ENCODE data around the gene SLC25A22. TPM values are rescaled to one million over a fixed set of nuclear protein-coding genes. Genes with fewer than 3 reads are reported as not detected.

The SLC25A22 gene
- total RNA-seq, 1 experiment from 2014 or later = 16.2 TPM

GRCh38 chr11:824292-824880 lies 26.3 kb upstream of the SLC25A22 start:
- no peak for DNase-seq (ENCODE audit: extremely low read depth, low read depth)

- DNase-seq (ENCODE audit: extremely low read depth, low read depth) = no peak
These were observed 25.6 kb upstream of the SLC25A22 start for GRCh38 chr11:823441-824291.

GRCh38 chr11:821512-822371 lies 23.7 kb upstream of the SLC25A22 start:
- no peak for DNase-seq (ENCODE audit: extremely low read depth, low read depth)

DNA sequence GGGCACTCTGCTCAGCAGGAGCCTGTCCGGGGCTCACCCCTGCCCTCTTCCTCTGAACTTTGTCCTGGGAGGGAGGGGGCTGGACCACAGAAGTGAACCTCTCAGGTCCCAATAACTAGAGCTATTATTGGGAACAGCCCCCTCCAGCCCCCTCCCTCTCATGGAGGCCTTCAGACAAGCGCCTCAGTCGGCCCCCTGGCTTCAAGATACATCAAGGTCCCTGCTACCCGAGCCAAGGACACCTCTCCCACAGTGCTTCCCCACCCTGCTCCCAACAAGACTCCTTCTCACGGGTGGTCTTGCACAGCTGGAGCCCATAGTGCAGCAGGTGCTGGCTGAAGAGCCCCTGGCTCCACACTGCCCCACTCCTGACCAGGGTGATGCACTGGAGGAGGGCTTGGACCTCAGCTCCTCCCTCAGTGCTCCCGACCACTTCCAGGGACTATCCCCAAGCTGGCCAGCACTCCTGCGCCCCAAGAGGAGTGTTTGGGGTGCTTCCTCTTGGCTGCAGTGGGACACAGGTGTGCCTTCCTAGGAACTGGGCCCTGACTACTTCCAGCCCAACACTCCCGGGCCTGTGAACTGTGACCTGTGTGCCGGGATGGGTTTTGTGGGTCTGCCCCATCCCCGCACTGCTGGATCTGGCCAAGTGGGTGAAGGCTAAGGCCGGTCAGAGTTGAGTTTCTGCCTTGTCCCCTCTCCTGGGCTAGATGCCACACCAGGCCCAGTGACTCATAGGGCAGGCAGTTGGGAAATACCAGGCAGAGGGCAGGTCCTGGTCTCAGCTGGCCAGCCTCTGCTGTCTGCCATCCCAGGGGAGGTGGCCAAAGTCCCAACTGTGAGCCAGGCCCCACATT lies 22.8 kb upstream of the SLC25A22 start:
- DNase-seq (ENCODE audit: extremely low read depth, low read depth) = peak; percentile 67

GRCh38 chr11:819943-820649 lies 22.0 kb upstream of the SLC25A22 start:
- no peak for DNase-seq (ENCODE audit: extremely low read depth, low read depth)

- DNase-seq (ENCODE audit: extremely low read depth, low read depth) = peak; percentile 76
These were observed 21.2 kb upstream of the SLC25A22 start for GRCh38 chr11:819129-819931.

DNA sequence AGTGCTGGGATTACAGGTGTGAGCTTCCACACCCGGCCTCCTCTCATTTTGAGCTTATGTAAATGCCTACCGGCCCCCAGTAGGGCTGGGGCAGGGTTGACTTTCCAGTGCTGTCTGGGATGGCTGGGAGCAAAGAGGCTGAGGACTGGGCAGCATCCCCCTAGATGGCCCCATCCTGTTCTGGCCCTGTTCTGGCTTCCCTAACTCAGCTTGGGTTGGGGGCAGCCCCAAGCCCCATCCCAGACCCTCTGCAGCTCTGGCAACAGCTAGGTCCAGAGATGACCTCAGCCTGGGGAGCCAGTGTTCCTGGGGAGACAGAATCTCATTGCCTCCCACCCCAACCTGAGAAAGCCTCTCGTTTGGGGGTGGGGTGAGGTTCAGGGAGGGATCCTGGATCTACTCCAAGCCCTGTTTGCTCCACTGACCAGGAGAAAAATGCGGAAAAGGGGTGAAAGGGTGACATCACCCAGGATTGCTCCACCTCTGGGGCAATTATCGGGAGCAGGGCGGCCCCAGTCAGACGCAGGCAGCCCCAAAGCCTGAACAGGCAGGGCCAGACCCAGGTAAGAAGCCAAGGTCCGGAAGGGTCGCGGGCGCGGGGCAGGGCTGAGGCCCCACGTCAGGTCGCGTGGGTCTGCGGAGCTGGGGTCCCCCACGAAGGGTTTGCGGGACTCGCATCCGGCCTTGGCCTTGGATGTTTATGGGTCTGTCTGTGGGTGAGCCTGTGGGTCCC lies 20.5 kb upstream of the SLC25A22 start, which contains the start of gene PNPLA2:
Gene PNPLA2, plus strand, starts transcription at position 519 of the 733 bp plus-strand sequence. CDS start 805 bp downstream, outside the sequence.
- DNase-seq (ENCODE audit: extremely low read depth, low read depth) = no peak

DNA sequence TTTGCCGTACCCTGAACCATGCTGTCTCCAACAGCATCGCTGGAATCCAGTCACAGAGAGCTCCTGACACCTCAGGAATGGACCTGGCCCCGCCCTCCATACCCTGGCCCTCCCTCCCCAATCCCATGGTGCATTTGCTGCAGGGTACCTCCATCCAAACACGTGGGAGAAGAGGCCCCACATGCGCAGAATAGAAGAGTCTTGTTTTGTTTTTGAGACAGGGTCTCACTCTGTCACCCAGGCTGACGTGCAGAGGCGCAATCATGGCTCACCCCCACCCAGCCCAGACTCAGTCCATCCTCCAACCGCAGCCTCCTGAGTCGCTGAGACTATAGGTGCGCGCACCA lies 18.3 kb upstream of the SLC25A22 start:
- no peak for DNase-seq (ENCODE audit: extremely low read depth, low read depth)

DNA sequence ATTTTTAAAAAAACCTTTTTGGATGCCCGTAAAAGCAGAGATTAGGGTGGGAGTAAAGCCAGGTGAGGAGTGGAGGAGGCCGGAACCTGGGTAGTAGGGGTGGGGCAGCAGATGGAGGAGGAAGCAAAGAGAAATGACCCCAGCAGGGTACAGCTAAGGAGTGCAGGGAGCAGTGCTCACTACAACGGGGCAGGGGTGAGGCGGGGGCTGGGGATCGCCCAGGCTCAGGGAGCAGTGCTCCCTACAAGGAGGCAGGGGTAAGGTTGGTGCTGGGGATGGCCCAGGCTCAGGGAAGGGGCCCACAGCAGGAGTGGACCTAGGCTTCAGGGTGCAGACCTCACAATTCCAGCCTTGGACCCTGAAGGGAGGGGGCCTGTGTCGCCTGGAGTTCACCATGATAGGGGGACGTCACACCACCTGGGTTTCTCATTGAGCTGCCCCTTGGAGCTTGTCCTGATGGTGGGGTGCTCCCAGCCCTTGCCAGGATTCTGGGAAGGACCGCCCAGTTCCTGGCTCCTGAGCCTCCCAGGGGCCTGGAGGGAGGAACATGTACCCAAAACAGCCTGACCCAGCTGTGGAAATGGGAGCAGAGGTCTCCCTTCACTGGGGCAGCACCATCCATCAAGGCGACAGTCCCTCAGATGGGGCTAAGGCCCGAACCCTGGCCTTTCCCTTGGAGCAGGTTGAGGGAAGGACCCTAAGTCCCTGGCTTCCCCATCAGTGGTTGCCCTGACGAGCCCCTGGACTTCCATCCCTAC lies 17.8 kb upstream of the SLC25A22 start:
- DNase-seq (ENCODE audit: extremely low read depth, low read depth) = no peak

DNA sequence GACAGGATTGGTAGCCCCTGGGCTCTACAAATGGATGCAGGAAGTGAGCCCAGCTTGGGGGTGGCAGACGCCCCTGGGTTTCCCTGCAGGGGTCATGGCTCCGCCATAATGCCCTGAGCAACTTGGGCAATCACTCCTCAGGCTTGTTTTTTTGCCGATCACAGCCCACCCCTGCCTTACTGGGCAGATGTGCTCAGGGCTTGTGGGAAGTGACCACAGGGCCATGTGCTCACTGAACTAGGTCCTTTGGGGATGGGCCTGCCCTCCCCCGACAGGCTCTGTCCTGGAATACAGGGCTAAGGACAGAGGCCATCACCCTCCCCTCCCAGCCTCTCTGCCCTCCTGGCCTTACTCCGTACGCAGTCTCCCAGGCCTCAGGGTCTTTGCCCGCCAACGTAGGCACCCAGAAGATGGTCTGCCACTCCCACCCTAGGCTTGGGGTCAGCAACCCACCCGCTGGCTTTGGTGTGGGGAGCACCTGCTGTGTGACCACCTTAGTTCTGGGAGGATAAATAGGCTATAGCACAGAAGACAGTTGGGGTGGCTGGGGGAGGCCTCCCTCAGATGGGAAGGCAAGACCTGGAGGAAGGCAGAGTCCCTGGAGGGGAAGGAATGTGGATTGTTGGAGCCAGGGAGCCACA lies 15.5 kb upstream of the SLC25A22 start:
- DNase-seq (ENCODE audit: extremely low read depth, low read depth) = no peak

- DNase-seq (ENCODE audit: extremely low read depth, low read depth) = no peak
These were observed 15.0 kb upstream of the SLC25A22 start for GRCh38 chr11:813072-813455.

GRCh38 chr11:812390-812789 lies 14.3 kb upstream of the SLC25A22 start:
- no peak for DNase-seq (ENCODE audit: extremely low read depth, low read depth)

DNA sequence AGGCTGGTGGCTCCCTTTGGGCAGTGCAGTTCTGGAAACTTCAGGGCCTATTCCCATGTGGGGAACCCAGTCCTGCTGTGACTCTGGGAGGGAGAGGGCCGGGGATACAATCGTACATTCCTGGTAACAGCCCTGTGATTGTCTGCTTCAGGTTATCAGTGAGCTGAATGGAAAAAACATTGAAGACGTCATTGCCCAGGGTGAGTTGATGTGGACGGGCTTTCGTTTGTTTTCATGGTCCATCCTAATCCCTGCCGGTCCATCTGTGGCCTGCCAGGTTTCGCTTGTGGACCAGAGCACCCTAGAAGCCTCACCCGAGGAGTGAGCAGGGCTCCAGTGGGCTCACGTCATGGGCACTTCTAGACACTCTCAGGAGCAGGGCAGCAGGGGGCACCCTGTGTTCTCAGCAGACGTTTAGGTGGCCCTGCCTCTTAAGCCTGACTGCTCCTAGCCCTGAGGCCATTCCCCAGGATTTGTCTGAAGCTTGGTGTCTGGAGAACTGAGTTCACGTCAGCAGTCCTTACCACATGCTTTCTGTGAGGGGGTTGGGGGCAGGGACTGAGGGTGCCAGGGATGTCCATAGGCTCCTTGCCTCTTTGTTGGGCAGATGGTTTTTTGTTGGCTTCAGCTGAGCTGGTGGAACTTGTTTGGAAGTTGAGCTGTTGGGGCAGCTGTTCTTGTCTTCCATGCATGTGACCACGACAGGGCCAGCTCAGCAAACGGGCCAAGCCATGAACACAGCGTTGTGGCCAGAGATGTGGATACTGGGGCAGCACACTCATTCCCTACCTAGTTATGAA lies 13.6 kb upstream of the SLC25A22 start:
- DNase-seq (ENCODE audit: extremely low read depth, low read depth) = no peak

GRCh38 chr11:810040-810567 lies 12.0 kb upstream of the SLC25A22 start:
- DNase-seq (ENCODE audit: extremely low read depth, low read depth) = no peak

DNA sequence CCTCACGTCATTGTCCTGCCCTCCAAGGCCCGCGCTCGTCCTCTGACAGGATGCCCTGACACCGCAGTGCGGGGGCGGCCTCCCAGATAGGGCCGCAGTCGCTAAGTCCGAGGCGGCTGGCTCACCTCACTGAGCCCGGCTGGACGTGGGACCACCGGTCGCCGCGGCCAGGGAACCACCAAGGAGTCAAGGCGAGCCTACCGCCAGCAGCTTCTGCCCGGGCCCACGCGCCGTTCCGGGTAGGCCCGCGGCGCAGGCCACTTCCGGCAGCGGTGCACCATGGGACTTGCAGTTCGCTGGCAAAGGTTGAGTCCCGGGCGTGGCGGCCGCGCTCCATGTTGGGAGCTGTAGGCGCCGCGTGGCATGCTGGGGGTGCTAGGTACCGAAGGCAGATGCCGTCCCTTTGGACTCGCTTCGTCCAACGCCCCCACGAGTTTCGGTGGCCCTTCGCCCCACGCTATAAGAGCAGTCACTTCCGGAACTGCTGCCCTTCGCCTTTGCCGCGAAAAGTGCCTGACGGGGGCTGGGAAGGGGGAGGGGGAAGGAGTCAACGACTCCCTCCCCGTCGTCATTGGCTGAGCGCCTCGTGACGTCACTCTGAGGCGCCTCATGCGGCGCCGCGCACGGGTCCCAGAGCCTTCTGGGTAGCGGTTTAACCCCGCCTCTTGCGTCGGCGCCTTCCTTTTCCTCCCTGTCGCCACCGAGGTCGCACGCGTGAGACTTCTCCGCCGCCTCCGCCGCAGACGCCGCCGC lies 11.4 kb upstream of the SLC25A22 start, which contains the start of gene RPLP2:
Gene RPLP2, plus strand, starts transcription at position 681 of the 753 bp plus-strand sequence. CDS start 268 bp downstream, outside the sequence.
- peak; percentile 93 for DNase-seq (ENCODE audit: extremely low read depth, low read depth)

Measured in NCI-H460 (cell line).